Mucosa of descending colon (tissue), 3 donors: ENCODE data around the gene CDS2. TPM values are rescaled to one million over a fixed set of nuclear protein-coding genes. Genes with fewer than 3 reads are reported as not detected.

Source experiments
- ATAC-seq: fragments of 200-7000 bp; cut with Tn5 transposase; one replicate; pipeline ENCODE4 v1.9.1; 2020; ENCODE audit warnings: mild to moderate bottlenecking, moderate library complexity
- DNase-seq, 3 donors: peaks; one replicate each; pipeline ENCODE4 v3.0.0-alpha.2; 2020
- H3K36me3 ChIP-seq: fragments of 200-600 bp; one replicate; pipeline ENCODE4 v1.8.0; 2021; ENCODE audit warnings: low read depth, mild to moderate bottlenecking
- H3K4me1 ChIP-seq: fragments of 200-600 bp; one replicate; pipeline ENCODE4 v1.8.0; 2021; ENCODE audit warnings: low read depth, mild to moderate bottlenecking
- H3K4me3 ChIP-seq: fragments of 200-600 bp; one replicate; pipeline ENCODE4 v1.8.0; 2021; ENCODE audit warnings: mild to moderate bottlenecking
- H3K9me3 ChIP-seq: fragments of 200-600 bp; one replicate; pipeline ENCODE4 v1.8.0; 2021; ENCODE audit warnings: mild to moderate bottlenecking
- intact Hi-C, 2 donors: fragments of 100-400 bp; cut with DNase I in 1 of 2; cut with micrococcal nuclease in 1 of 2; formaldehyde crosslinking; loops; one replicate each; pipeline versions ENCODE4 v1.11.0 to v1.11.1; 2022; cut with DNase I, micrococcal nuclease
- total RNA-seq, 3 donors: library from RNA; stranded (reverse); fragmentation: NEBNext Ultra II Directional in 2 of 3; extraction: Animal tissue kit (Norgen Biotek cat#: 25700) in 2 of 3; gene quantifications; one replicate each; pipeline versions ENCODE4 v1.2.1 to v1.2.4, GENCODE V29; 2021 to 2023
- TF ChIP-seq, protein P1 (sequence below): fragments of 200-600 bp; IDR thresholded peaks from one replicate; pipeline ENCODE4 v1.8.0; 2022; ENCODE audit warnings: antibody characterized with exemption, mild to moderate bottlenecking
- donor health status: DM: no; HTN: no; CAD: no; lungs with moderate emphysema.
- donor health status: DM: no; HTN: no; CAD: no.
- donor health status: DM: no; HTN: yes; CAD: no.

The CDS2 gene
- total RNA-seq, 3 donors from 2014 or later = 37.9 to 59.5 (median 39.6) TPM

- Histone ChIP-seq H3K4me1 (no peaks in the 10 kb centered on the region), H3K4me3 (no peak overlapping the region), H3K36me3 (no peaks in the 10 kb centered on the region), H3K9me3 (no peaks in the 10 kb centered on the region)
- TF ChIP-seq, protein P1, sequence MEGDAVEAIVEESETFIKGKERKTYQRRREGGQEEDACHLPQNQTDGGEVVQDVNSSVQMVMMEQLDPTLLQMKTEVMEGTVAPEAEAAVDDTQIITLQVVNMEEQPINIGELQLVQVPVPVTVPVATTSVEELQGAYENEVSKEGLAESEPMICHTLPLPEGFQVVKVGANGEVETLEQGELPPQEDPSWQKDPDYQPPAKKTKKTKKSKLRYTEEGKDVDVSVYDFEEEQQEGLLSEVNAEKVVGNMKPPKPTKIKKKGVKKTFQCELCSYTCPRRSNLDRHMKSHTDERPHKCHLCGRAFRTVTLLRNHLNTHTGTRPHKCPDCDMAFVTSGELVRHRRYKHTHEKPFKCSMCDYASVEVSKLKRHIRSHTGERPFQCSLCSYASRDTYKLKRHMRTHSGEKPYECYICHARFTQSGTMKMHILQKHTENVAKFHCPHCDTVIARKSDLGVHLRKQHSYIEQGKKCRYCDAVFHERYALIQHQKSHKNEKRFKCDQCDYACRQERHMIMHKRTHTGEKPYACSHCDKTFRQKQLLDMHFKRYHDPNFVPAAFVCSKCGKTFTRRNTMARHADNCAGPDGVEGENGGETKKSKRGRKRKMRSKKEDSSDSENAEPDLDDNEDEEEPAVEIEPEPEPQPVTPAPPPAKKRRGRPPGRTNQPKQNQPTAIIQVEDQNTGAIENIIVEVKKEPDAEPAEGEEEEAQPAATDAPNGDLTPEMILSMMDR = no peak
- ATAC-seq = no peak
- no peak for DNase-seq
- intact Hi-C loops = no loop called here
Observed at GRCh38 chr20:5172167-5172601, 45.4 kb downstream of the CDS2 start.

- no peaks in the 10 kb centered on the region for H3K9me3 ChIP-seq
- H3K36me3 ChIP-seq = no peaks in the 10 kb centered on the region
- TF ChIP-seq, protein P1 = no peak
- intact Hi-C loops = no loop called here
- no peak overlapping the region for H3K4me3 ChIP-seq
- ATAC-seq (no peak), DNase-seq (no peak)
- H3K4me1 ChIP-seq = no peaks in the 10 kb centered on the region
Observed at GRCh38 chr20:5172903-5173463, 46.2 kb downstream of the CDS2 start.

DNA sequence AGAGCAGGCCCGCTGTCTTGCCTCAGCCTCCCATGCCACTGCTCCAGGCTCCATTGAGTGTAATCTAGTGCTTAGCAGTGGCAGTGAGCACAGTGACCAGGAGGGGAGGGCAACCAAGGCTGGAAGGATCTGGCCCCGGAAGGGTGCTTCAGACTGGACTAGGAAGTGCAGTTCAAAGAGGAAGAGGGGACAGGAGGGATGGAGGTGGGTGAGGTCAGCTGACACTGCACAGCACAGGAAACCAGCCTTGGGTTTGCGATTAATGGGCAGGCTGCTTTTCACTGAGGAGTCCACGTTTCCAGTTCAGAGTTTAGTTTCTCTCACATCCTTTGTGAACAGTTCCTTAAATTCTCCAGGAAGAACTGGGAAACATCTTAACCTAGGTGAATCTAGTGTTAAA is 46.9 kb downstream of the CDS2 start:
- ATAC-seq (no peak), DNase-seq (no peak)
- H3K4me1 ChIP-seq = no peaks in the 10 kb centered on the region
- TF ChIP-seq, protein P1 = no peak
- H3K9me3 ChIP-seq = no peaks in the 10 kb centered on the region
- no peak overlapping the region for H3K4me3 ChIP-seq
- H3K36me3 ChIP-seq = no peaks in the 10 kb centered on the region
- intact Hi-C loops = no loop called here

- H3K36me3 ChIP-seq = no peaks in the 10 kb centered on the region
Observed at GRCh38 chr20:5177071-5177470, 50.3 kb downstream of the CDS2 start.

GRCh38 chr20:5178046-5178445 is 51.2 kb downstream of the CDS2 start:
- no peak for DNase-seq
- H3K36me3 ChIP-seq = no peaks in the 10 kb centered on the region
- H3K9me3 ChIP-seq = no peaks in the 10 kb centered on the region
- peaks cover 7% of the 10 kb centered on the region for H3K4me1 ChIP-seq
- ATAC-seq = no peak
- TF ChIP-seq, protein P1 = no peak
- intact Hi-C loops = no loop called here
- no peak overlapping the region for H3K4me3 ChIP-seq

More at GRCh38 chr20:5177071-5177470, 50.3 kb downstream of the CDS2 start:
- Histone ChIP-seq H3K4me3 (no peak overlapping the region), H3K9me3 (no peaks in the 10 kb centered on the region), H3K4me1 (peaks cover 7% of the 10 kb centered on the region)
- TF ChIP-seq, protein P1 = no peak
- ATAC-seq = no peak
- DNase-seq = no peak
- intact Hi-C loops = no loop called here

DNA sequence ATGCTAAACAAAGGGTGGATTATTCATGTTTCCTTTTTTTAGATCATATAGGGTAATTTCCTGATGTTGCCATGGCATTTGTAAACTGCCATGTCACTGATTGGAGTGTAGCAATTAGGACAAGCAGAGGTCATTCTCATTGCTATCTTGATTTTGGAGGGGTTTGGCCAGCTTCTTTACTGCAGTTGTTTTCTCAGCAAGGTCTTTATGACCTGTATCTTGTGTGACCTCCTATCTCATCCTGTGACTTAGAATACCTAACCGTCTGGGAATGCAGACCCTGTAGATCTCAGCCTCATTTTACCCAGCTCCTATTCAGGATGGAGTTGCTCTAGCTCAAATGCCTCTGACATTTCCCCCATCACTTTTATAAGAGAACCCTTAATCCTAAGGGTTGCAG is 53.6 kb downstream of the CDS2 start:
- no peaks in the 10 kb centered on the region for H3K36me3 ChIP-seq
- intact Hi-C loops = no loop called here
- ATAC-seq (no peak), DNase-seq (no peak)
- TF ChIP-seq, protein P1 = no peak
- H3K4me3 ChIP-seq = no peak overlapping the region
- no peaks in the 10 kb centered on the region for H3K9me3 ChIP-seq
- peaks cover 7% of the 10 kb centered on the region for H3K4me1 ChIP-seq
